Lung microvascular endothelial cell (primary cell): ENCODE data around the gene PHKA1. TPM values are rescaled to one million over a fixed set of nuclear protein-coding genes. Genes with fewer than 3 reads are reported as not detected.
"Not testable (repeated sequence)": the region's sequence is repeated elsewhere in the genome, so short reads cannot be mapped to it uniquely, and the experiment has no call there.

Experiments
- DNase-seq, 2 donors: peaks; one replicate each; pipeline versions ENCODE4 v3.0.0 to v3.0.0-alpha.2; 2010; ENCODE audit warnings: low read depth in 2 of 2
- total RNA-seq: library from RNA; depleted of rRNA; stranded (reverse); fragments of >200 nt; gene quantifications from 2 replicates; pipeline ENCODE4 v1.2.1, GENCODE V29; 2014

PHKA1 gene
- total RNA-seq, result 3.9 and 5.6 TPM in 2 replicates

GRCh38 chrX:72713599-72714477, at the start of gene PHKA1:
PHKA1 (minus strand) TSS chrX:72714306; CDS start chrX:72713880, 426 bp downstream.
- peak; percentile 41 to 59 for DNase-seq

GRCh38 chrX:72760454-72760853, 46.3 kb upstream of the PHKA1 start:
- not testable (repeated sequence) for DNase-seq

GRCh38 chrX:72748545-72748944, 34.4 kb upstream of the PHKA1 start:
- not testable (repeated sequence) for DNase-seq

- DNase-seq, result not testable (repeated sequence)
Observed at GRCh38 chrX:72745546-72745945, 31.4 kb upstream of the PHKA1 start.

GRCh38 chrX:72735561-72735960, 21.5 kb upstream of the PHKA1 start:
- DNase-seq, result no peak

- not testable (repeated sequence) for DNase-seq
Observed at GRCh38 chrX:72733636-72734035, 19.5 kb upstream of the PHKA1 start.

GRCh38 chrX:72727846-72728245, 13.7 kb upstream of the PHKA1 start:
- no peak for DNase-seq

- peak in 1 of 2 donors; percentile 1 for DNase-seq
Observed at GRCh38 chrX:72716766-72717165, 2.7 kb upstream of the PHKA1 start.

GRCh38 chrX:72715546-72715945, 1.4 kb upstream of the PHKA1 start:
- no peak for DNase-seq

GRCh38 chrX:72714478-72714916, 391 bp upstream of the PHKA1 start:
- DNase-seq, result peak; percentile 23 to 54

- DNase-seq, result no peak
Observed at GRCh38 chrX:72713130-72713529, 976 bp downstream of the PHKA1 start.

- DNase-seq, result peak in 1 of 2 donors; percentile 8
Observed at GRCh38 chrX:72712094-72712755, 1.9 kb downstream of the PHKA1 start.

GRCh38 chrX:72705814-72706213, 8.3 kb downstream of the PHKA1 start:
- no peak for DNase-seq

GRCh38 chrX:72705111-72705510, 9.0 kb downstream of the PHKA1 start:
- DNase-seq, result no peak

- DNase-seq, result no peak
Observed at GRCh38 chrX:72694170-72694569, 19.9 kb downstream of the PHKA1 start.

GRCh38 chrX:72693477-72693876, 20.6 kb downstream of the PHKA1 start:
- DNase-seq, result no peak

- DNase-seq, result no peak
Observed at GRCh38 chrX:72687396-72687795, 26.7 kb downstream of the PHKA1 start.

GRCh38 chrX:72685810-72686456, 28.2 kb downstream of the PHKA1 start:
- no peak for DNase-seq

- no peak for DNase-seq
Observed at GRCh38 chrX:72685018-72685417, 29.1 kb downstream of the PHKA1 start.

- DNase-seq, result no peak
Observed at GRCh38 chrX:72683631-72684030, 30.5 kb downstream of the PHKA1 start.

- DNase-seq, result no peak
Observed at GRCh38 chrX:72676465-72676864, 37.6 kb downstream of the PHKA1 start.

GRCh38 chrX:72673951-72674350, 40.2 kb downstream of the PHKA1 start:
- not testable (repeated sequence) for DNase-seq
